IPS-20b (cell line): ENCODE results near the gene H3-3A.

Source experiments
- H3K27ac ChIP-seq: one replicate; pipeline ENCODE4 v1.5.1; 2013; ENCODE audit warnings: low read length
- H3K27me3 ChIP-seq: 2 replicates; pipeline ENCODE4 v1.6.1; 2013; ENCODE audit warnings: mild to moderate bottlenecking, low read length, inconsistent platforms; ENCODE audit not compliant: insufficient read depth
- H3K36me3 ChIP-seq: 2 replicates; pipeline ENCODE4 v1.6.1; 2013; ENCODE audit warnings: low read depth, mild to moderate bottlenecking, inconsistent platforms, low read length, moderate library complexity; ENCODE audit not compliant: insufficient read depth
- H3K4me1 ChIP-seq: 2 replicates; pipeline ENCODE4 v1.6.1; 2013; ENCODE audit warnings: mild to moderate bottlenecking, control low read depth, inconsistent platforms, low read length, moderate library complexity; ENCODE audit not compliant: insufficient read depth
- H3K4me3 ChIP-seq: 2 replicates; pipeline ENCODE4 v1.5.1; 2013; ENCODE audit warnings: mild to moderate bottlenecking, low read length, inconsistent platforms
- H3K9ac ChIP-seq: 2 replicates; pipeline ENCODE4 v1.6.1; 2013; ENCODE audit warnings: low read depth, mild to moderate bottlenecking, inconsistent platforms, low read length, moderate library complexity
- H3K9me3 ChIP-seq: 2 replicates; pipeline ENCODE4 v1.6.1; 2013; ENCODE audit warnings: mild to moderate bottlenecking, low read depth, low read length, inconsistent platforms; ENCODE audit not compliant: insufficient read depth

The H3-3A gene

DNA sequence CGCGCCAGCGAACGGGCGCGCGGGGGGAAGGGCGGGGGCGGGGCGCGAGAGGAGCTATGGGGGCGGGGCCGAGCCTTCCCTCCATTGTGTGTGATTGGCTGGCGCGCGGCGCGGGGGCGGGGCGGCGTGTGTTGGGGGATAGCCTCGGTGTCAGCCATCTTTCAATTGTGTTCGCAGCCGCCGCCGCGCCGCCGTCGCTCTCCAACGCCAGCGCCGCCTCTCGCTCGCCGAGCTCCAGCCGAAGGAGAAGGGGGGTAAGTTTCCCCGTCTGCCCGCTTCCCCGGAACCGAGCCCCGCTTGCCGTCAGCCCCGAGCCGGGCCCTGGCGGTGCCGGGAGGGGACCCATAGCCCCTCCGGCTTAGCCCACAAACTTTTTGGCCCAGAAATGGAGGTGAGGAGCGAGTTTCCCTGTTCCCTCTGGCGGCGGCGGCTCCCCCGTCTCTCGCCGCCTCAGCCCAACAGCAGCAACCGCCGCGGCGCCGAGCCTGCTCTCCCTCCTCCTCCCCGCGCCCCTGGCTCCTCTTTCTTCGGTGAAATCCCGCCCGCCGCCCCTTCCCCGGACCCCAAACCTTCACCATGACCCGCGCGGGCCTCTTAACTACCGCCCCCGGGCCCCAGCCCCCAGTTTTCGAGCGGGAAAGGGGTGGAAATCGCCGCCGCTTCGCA lies at the start of gene H3-3A:
Gene H3-3A, plus strand, starts transcription at position 159 of the 666 bp plus-strand sequence. CDS start 1,636 bp downstream, outside the sequence.
- peaks cover 32% of the 10 kb centered on the region for H3K4me1 ChIP-seq
- H3K9me3 ChIP-seq: no peaks in the 10 kb centered on the region
- peak within 1 kb of the TSS; percentile 100 for H3K4me3 ChIP-seq
- peak within 1 kb of the TSS; percentile 94 for H3K9ac ChIP-seq
- no peaks in the 10 kb centered on the region for H3K27me3 ChIP-seq
- peaks cover 38% of the 10 kb centered on the region for H3K36me3 ChIP-seq
- H3K27ac ChIP-seq: peak within 1 kb of the TSS; percentile 93

DNA sequence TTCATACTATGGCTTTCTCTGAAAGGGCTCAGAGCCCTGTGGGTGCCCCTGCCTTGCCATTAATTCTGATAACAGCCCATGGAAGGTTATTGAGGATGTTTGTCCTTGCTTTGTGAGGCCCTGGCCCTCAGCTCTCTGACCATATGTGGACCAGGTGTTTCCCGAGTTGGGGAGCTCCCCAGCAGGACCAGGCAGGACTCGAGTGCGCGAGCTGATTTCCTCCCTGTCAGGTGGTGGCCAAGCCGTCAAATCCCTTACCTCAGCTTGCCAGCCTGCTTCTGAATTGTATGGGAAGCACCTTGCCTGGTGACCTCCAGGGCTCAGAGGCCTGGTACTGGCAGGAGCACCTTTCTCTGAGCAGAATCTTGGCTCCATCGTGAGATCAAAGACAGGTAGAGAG lies 45.4 kb upstream of the H3-3A start:
- Histone ChIP-seq H3K9me3 (no peaks in the 10 kb centered on the region), H3K27ac (no peak overlapping the region)

DNA sequence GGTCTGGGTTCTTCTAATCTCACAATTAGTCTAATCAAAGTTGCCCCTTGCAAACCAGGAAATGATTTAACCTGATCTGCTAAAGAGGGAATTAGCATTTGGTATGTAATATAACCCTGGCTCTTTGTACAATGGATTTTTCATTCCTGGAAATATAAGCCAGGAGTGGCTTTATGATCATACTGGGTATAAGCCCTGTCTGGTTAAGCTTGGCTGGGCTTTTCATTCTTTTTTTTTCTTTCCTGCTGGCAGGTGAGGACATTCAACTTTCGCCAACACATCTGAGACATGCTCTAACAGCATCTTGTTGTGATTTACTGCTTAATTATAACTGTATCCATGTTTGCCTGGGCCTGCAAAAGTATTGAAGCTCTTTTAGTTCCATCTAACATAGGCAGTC lies 42.9 kb upstream of the H3-3A start:
- Histone ChIP-seq H3K4me3 (no peak overlapping the region), H3K4me1 (no peaks in the 10 kb centered on the region), H3K9me3 (no peaks in the 10 kb centered on the region), H3K9ac (no peak overlapping the region), H3K27ac (no peak overlapping the region), H3K27me3 (no peaks in the 10 kb centered on the region), H3K36me3 (no peaks in the 10 kb centered on the region)

More for the DNA sequence above, 45.4 kb upstream of the H3-3A start:
- H3K9ac ChIP-seq: no peak overlapping the region
- no peaks in the 10 kb centered on the region for H3K4me1 ChIP-seq
- no peaks in the 10 kb centered on the region for H3K36me3 ChIP-seq
- H3K4me3 ChIP-seq: no peak overlapping the region
- no peaks in the 10 kb centered on the region for H3K27me3 ChIP-seq

DNA sequence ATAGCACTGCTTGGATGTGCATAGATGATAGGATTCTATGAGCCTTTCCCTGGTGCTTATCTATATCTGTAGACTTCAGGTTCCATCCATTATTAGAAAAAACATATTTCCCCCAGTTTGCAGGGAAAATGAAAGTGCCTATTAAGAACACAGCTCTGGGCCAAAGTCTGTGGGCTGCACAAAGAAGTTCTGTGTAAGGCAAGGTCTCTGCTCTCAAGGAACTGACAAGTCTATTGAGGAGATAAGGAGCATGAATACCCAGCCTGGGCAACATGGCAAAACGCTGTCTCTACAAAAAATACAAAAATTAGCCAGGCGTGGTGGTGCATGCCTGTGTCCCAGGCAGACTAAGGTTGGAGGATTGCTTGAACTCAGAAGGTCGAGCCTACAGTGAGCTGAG lies 41.1 kb upstream of the H3-3A start:
- Histone ChIP-seq H3K27me3 (no peaks in the 10 kb centered on the region), H3K9ac (no peak overlapping the region), H3K4me1 (no peaks in the 10 kb centered on the region), H3K36me3 (no peaks in the 10 kb centered on the region), H3K4me3 (no peak overlapping the region), H3K9me3 (no peaks in the 10 kb centered on the region), H3K27ac (no peak overlapping the region)

GRCh38 chr1:226021801-226022200 lies 40.7 kb upstream of the H3-3A start:
- Histone ChIP-seq H3K27me3 (no peaks in the 10 kb centered on the region), H3K4me3 (no peak overlapping the region), H3K36me3 (no peaks in the 10 kb centered on the region), H3K9me3 (no peaks in the 10 kb centered on the region), H3K27ac (no peak overlapping the region), H3K9ac (no peak overlapping the region), H3K4me1 (no peaks in the 10 kb centered on the region)

DNA sequence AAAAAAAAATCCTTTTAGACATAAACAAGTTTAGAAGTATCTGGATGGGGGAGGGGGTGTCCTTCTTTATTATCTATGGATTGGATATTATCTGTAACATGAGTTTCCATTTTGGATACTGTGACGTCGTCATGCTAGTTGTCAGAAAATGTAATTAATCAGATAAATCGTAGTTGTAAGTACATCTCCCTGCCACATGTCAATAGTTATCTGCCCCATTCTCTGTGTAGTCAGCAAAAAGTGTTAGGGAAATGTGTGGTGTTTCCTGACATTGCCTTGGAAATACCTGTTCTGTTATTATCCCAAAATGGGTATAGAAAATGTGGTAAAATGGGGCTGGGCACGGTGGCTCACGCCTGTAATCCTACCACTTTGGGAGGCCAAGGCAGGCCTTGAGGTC lies 38.8 kb upstream of the H3-3A start:
- Histone ChIP-seq H3K4me3 (no peak overlapping the region), H3K27ac (no peak overlapping the region), H3K36me3 (no peaks in the 10 kb centered on the region), H3K9me3 (no peaks in the 10 kb centered on the region), H3K4me1 (no peaks in the 10 kb centered on the region), H3K27me3 (no peaks in the 10 kb centered on the region), H3K9ac (no peak overlapping the region)

GRCh38 chr1:226026833-226027232 lies 35.7 kb upstream of the H3-3A start:
- Histone ChIP-seq H3K36me3 (no peaks in the 10 kb centered on the region), H3K27me3 (no peaks in the 10 kb centered on the region), H3K27ac (no peak overlapping the region), H3K9me3 (no peaks in the 10 kb centered on the region), H3K4me3 (no peak overlapping the region), H3K9ac (no peak overlapping the region), H3K4me1 (no peaks in the 10 kb centered on the region)

GRCh38 chr1:226027538-226028217 lies 34.8 kb upstream of the H3-3A start:
- H3K4me1 ChIP-seq: no peaks in the 10 kb centered on the region
- H3K36me3 ChIP-seq: no peaks in the 10 kb centered on the region
- H3K9me3 ChIP-seq: no peaks in the 10 kb centered on the region
- no peak overlapping the region for H3K9ac ChIP-seq
- H3K27me3 ChIP-seq: no peaks in the 10 kb centered on the region
- no peak overlapping the region for H3K4me3 ChIP-seq
- no peak overlapping the region for H3K27ac ChIP-seq

- H3K27me3 ChIP-seq: no peaks in the 10 kb centered on the region
- no peak overlapping the region for H3K27ac ChIP-seq
- H3K36me3 ChIP-seq: no peaks in the 10 kb centered on the region
- no peak overlapping the region for H3K4me3 ChIP-seq
- H3K4me1 ChIP-seq: no peaks in the 10 kb centered on the region
- no peak overlapping the region for H3K9ac ChIP-seq
- no peaks in the 10 kb centered on the region for H3K9me3 ChIP-seq
Measured at GRCh38 chr1:226029093-226029496, 33.4 kb upstream of the H3-3A start.

DNA sequence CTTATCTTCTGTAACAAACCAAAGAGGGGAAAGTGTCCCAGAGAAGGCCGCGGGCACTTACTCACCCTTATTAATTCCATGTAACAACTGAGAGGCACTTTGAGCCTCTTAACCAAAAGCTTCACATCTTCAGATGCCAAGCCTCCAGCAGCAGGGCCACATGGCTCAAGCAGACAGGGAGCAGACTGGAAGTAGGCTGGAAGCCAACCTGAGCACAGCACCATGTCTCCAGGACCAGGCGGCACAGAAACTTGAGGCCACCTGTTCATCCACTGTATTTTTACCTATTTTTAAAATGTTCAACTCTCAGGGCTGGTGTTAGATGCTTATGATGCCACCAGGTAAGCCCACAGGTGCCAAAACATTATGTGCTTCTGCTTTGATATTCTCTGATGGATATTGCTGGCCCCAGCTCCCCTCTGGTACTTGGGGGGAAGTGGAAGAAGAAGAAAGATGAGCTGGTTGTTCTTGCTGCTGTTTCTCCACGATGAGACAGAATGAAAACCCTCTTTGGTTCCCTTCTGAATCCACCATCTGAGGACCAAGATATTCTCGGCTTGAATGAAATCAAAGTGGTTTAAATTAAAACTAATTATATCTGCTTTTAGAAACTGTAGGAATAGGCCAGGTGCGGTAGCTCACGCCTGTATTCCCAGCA lies 32.8 kb upstream of the H3-3A start:
- H3K9ac ChIP-seq: no peak overlapping the region
- H3K9me3 ChIP-seq: no peaks in the 10 kb centered on the region
- H3K27ac ChIP-seq: no peak overlapping the region
- no peaks in the 10 kb centered on the region for H3K36me3 ChIP-seq
- no peaks in the 10 kb centered on the region for H3K4me1 ChIP-seq
- H3K4me3 ChIP-seq: no peak overlapping the region
- H3K27me3 ChIP-seq: no peaks in the 10 kb centered on the region

GRCh38 chr1:226033582-226033981 lies 28.9 kb upstream of the H3-3A start:
- Histone ChIP-seq H3K4me3 (no peak overlapping the region), H3K27ac (no peak overlapping the region), H3K36me3 (no peaks in the 10 kb centered on the region), H3K9me3 (no peaks in the 10 kb centered on the region), H3K4me1 (no peaks in the 10 kb centered on the region), H3K27me3 (no peaks in the 10 kb centered on the region), H3K9ac (no peak overlapping the region)

GRCh38 chr1:226033991-226034390 lies 28.5 kb upstream of the H3-3A start:
- Histone ChIP-seq H3K9ac (no peak overlapping the region), H3K4me3 (no peak overlapping the region), H3K27me3 (no peaks in the 10 kb centered on the region), H3K4me1 (no peaks in the 10 kb centered on the region), H3K27ac (no peak overlapping the region), H3K36me3 (no peaks in the 10 kb centered on the region), H3K9me3 (no peaks in the 10 kb centered on the region)
